Caco-2 (cell line): ENCODE measurements around the gene MAN2A1. TPM values are rescaled to one million over a fixed set of nuclear protein-coding genes. Genes with fewer than 3 reads are reported as not detected.

Experiments
- Bru-seq: library from RNA; stranded (reverse); fragments of 400-500 nt; gene quantifications from one replicate; lab custom pipeline; 2021; lab: Mats Ljungman, UMichigan
- BruChase-seq, 2 experiments: library from RNA; stranded (reverse); fragments of 400-500 nt; gene quantifications; one replicate each; lab custom pipeline; 2021; lab: Mats Ljungman, UMichigan
- BruUV-seq: library from RNA; stranded (reverse); fragments of 400-500 nt; replicated peaks from 2 replicates; lab custom pipeline; 2021; lab: Mats Ljungman, UMichigan
- CTCF ChIA-PET: fragments of 300-600 bp; sonication (Branson Sonifier 250); formaldehyde crosslinking; loops from one replicate; lab custom pipeline; 2022; ENCODE audit warnings: antibody characterized with exemption; lab: Charles Lee
- POLR2A ChIA-PET: fragments of 300-600 bp; sonication (Branson Sonifier 250); formaldehyde crosslinking; loops from one replicate; lab custom pipeline; 2022; ENCODE audit warnings: antibody characterized with exemption; lab: Charles Lee
- DNase-seq, 2 experiments: peaks; one replicate each; pipeline versions ENCODE4 v3.0.0 to v3.0.0-alpha.2; 2020 to 2022
- H3K27me3 ChIP-seq: replicated peaks from 2 replicates; pipeline ENCODE4 v1.6.0; 2011; ENCODE audit warnings: low read length; ENCODE audit not compliant: control insufficient read depth, insufficient read depth
- H3K36me3 ChIP-seq: 2 replicates; pipeline ENCODE4 v1.5.1; 2011; ENCODE audit warnings: low read length; ENCODE audit not compliant: control insufficient read depth, insufficient read depth
- H3K4me1 ChIP-seq: fragments of 250-450 bp; sonication (Bioruptor Pico); 2 replicates; pipeline ENCODE4 v1.5.1; 2020; ENCODE audit warnings: mild to moderate bottlenecking
- H3K4me3 ChIP-seq: 2 replicates; pipeline ENCODE4 v1.5.1; 2011; ENCODE audit warnings: low read depth, mild to moderate bottlenecking, control low read depth, low read length
- H3K9me3 ChIP-seq: fragments of 250-450 bp; sonication (Bioruptor Pico); 2 replicates; pipeline ENCODE4 v1.5.1; 2020; ENCODE audit warnings: mild to moderate bottlenecking, moderate library complexity
- H3K27ac Mint-ChIP-seq: one replicate; pipeline ENCODE4 v1.8.0; 2022; ENCODE audit warnings: mixed read lengths; ENCODE audit not compliant: unreplicated experiment
- H3K27me3 Mint-ChIP-seq: one replicate; pipeline ENCODE4 v1.8.0; 2022; ENCODE audit warnings: mixed read lengths; ENCODE audit not compliant: insufficient read depth, unreplicated experiment
- H3K36me3 Mint-ChIP-seq: one replicate; pipeline ENCODE4 v1.8.0; 2022; ENCODE audit warnings: mild to moderate bottlenecking, mixed read lengths; ENCODE audit not compliant: insufficient read depth, unreplicated experiment
- H3K4me1 Mint-ChIP-seq: one replicate; pipeline ENCODE4 v1.8.0; 2022; ENCODE audit warnings: low read depth, mixed read lengths; ENCODE audit not compliant: unreplicated experiment
- H3K4me3 Mint-ChIP-seq: one replicate; pipeline ENCODE4 v1.8.0; 2022; ENCODE audit warnings: mild to moderate bottlenecking, moderate library complexity, mixed read lengths; ENCODE audit not compliant: unreplicated experiment
- H3K9me3 Mint-ChIP-seq: one replicate; pipeline ENCODE4 v1.8.0; 2022; ENCODE audit warnings: mixed read lengths; ENCODE audit not compliant: unreplicated experiment
- intact Hi-C: fragments of 100-400 bp; cut with micrococcal nuclease; formaldehyde crosslinking; loops from one replicate; pipeline ENCODE4 v1.10.0; 2022; ENCODE audit not compliant: unreplicated experiment
- long read RNA-seq: library from polyadenylated mRNA; stranded (forward); transcript quantifications from one replicate; pipeline ENCODE4 v2.0.0, GENCODE V29; 2022
- total RNA-seq: library from RNA; stranded (reverse); gene quantifications from 2 replicates; pipeline ENCODE4 v1.2.3, GENCODE V29; 2022
- TF ChIP-seq, protein P1 (sequence below), 2 experiments: fragments of 200-600 bp in 1 of 2; IDR thresholded peaks; 1 replicate in 1 of 2; 2 replicates in 1 of 2; pipeline versions ENCODE4 v1.5.1 to v1.8.0; 2011 to 2022; ENCODE audit warnings: antibody characterized with exemption in 1 of 2, control low read depth in 1 of 2, inconsistent platforms in 1 of 2, low read depth in 1 of 2, low read length in 1 of 2, mild to moderate bottlenecking in 1 of 2, moderate library complexity in 1 of 2; ENCODE audit not compliant: insufficient read depth in 1 of 2, severe bottlenecking in 1 of 2, unreplicated experiment in 1 of 2

MAN2A1 gene
- 57.3 and 57.7 TPM in 2 replicates for total RNA-seq
- Bru-seq, nascent RNA: percentile 88 among the genes with signal in this experiment
- BruChase-seq, experiment 1, labeled RNA remaining after a 2-hour chase: percentile 77 among the genes with signal in this experiment
- BruChase-seq, experiment 2, labeled RNA remaining after a 6-hour chase: percentile 76 among the genes with signal in this experiment
- long read RNA-seq, full-length matches to known transcripts: 3 of 13 reads
- long read RNA-seq, partial matches to known transcripts: 9 of 13 reads
- long read RNA-seq, other reads (novel, unspliced or antisense): 1 of 13 reads

DNA sequence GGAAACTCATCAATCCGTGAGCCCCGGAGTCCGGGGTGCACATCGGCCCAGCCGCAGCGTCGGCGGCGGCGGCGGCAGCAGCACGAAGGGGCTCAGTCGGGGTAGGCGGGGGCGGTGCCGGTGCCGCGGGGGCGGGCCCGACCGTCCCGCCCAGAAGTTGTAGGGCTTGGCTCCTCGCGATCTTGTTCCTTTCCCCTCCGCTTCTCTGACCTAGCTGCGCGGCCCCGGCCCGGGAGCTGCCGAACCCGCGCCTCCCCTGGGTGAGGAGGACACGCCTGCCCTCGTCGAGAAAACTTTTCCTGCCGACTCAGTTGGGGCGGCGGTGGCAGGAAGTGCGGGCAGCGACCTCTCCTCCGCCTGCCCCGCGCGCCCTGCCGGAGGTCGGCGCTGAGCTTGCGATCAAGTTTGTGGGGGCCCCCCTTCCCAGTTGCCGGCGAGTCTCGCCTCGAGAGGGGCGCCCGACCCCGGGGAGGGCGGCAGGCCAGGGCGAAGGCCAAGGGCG, at the start of gene MAN2A1:
Gene MAN2A1, plus strand, starts transcription at position 188 of the 502 bp plus-strand sequence. CDS start 491 bp downstream, outside the sequence.
- intact Hi-C loops: loop anchor here (1.0 to 10.0 kb wide), 10 partner anchors 31 to 1209 kb away; partner anchors contain the start of gene FER
- H3K4me1 Mint-ChIP-seq: peaks cover 19% of the 10 kb centered on the region
- no peaks in the 10 kb centered on the region for H3K27me3 Mint-ChIP-seq
- ChIA-PET CTCF (interaction anchor here (0.6 kb wide), 2 partner anchors 17 to 59 kb away, joined by 3 to 4 read pairs; no protein-coding TSS in a partner anchor), POLR2A (interaction anchor here (0.6 kb wide), 4 partner anchors 108 to 897 kb away, joined by 4 to 10 read pairs (median 6); no protein-coding TSS in a partner anchor)
- H3K27me3 ChIP-seq: no peaks in the 10 kb centered on the region
- H3K9me3 Mint-ChIP-seq: no peaks in the 10 kb centered on the region
- H3K9me3 ChIP-seq: no peaks in the 10 kb centered on the region
- peak within 1 kb of the TSS; percentile 98 for H3K27ac Mint-ChIP-seq
- H3K36me3 ChIP-seq: no peaks in the 10 kb centered on the region
- peak within 1 kb of the TSS; percentile 86 for H3K4me3 ChIP-seq
- no TSS peak for BruUV-seq
- DNase-seq: peak; percentile 82 to 83
- TF ChIP-seq, protein P1, sequence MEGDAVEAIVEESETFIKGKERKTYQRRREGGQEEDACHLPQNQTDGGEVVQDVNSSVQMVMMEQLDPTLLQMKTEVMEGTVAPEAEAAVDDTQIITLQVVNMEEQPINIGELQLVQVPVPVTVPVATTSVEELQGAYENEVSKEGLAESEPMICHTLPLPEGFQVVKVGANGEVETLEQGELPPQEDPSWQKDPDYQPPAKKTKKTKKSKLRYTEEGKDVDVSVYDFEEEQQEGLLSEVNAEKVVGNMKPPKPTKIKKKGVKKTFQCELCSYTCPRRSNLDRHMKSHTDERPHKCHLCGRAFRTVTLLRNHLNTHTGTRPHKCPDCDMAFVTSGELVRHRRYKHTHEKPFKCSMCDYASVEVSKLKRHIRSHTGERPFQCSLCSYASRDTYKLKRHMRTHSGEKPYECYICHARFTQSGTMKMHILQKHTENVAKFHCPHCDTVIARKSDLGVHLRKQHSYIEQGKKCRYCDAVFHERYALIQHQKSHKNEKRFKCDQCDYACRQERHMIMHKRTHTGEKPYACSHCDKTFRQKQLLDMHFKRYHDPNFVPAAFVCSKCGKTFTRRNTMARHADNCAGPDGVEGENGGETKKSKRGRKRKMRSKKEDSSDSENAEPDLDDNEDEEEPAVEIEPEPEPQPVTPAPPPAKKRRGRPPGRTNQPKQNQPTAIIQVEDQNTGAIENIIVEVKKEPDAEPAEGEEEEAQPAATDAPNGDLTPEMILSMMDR (IDR thresholded peaks at IDR 0.05; ENCODE audit: insufficient read depth in 1 of 2, low read depth in 1 of 2, low read length in 1 of 2, severe bottlenecking in 1 of 2, unreplicated experiment in 1 of 2): no peak
- 0 out of 2 replicates have a peak, but pooled peaks cover 6% of the 10 kb centered on the region for H3K4me1 ChIP-seq
- peaks cover 9% of the 10 kb centered on the region for H3K36me3 Mint-ChIP-seq
- H3K4me3 Mint-ChIP-seq: peak within 1 kb of the TSS; percentile 94

DNA sequence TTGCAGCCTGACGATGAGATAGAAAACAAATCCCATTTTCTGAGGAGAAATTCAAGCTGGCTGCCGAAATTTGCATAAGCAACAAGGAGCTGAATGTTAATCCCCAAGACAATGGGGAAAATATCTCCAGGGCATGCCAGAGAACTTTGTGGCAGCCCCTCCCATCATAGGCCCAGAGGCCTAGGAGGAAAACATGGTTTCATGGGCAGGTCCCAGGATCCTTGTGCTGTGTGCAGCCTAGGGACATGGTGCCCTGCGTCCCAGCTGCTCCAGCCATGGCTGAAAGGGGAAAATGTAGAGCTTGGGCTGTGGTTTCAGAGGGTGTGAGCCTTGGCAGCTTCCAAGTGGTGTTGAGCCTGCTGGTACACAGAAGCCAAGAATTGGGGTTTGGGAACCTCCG, 48.8 kb upstream of the MAN2A1 start:
- H3K36me3 Mint-ChIP-seq: no peaks in the 10 kb centered on the region
- TF ChIP-seq, protein P1 (IDR thresholded peaks at IDR 0.05; ENCODE audit: insufficient read depth in 1 of 2, low read depth in 1 of 2, low read length in 1 of 2, severe bottlenecking in 1 of 2, unreplicated experiment in 1 of 2): no peak
- H3K27ac Mint-ChIP-seq: no peak overlapping the region
- Histone ChIP-seq H3K36me3 (no peaks in the 10 kb centered on the region), H3K4me1 (no peaks in the 10 kb centered on the region), H3K9me3 (no peaks in the 10 kb centered on the region), H3K27me3 (no peaks in the 10 kb centered on the region), H3K4me3 (no peak overlapping the region)
- BruUV-seq: no TSS peak
- POLR2A ChIA-PET: no interaction called here
- H3K9me3 Mint-ChIP-seq: peaks cover 26% of the 10 kb centered on the region
- intact Hi-C loops: no loop called here
- no peaks in the 10 kb centered on the region for H3K27me3 Mint-ChIP-seq
- DNase-seq: no peak
- CTCF ChIA-PET: no interaction called here
- no peak overlapping the region for H3K4me3 Mint-ChIP-seq
- H3K4me1 Mint-ChIP-seq: no peaks in the 10 kb centered on the region

DNA sequence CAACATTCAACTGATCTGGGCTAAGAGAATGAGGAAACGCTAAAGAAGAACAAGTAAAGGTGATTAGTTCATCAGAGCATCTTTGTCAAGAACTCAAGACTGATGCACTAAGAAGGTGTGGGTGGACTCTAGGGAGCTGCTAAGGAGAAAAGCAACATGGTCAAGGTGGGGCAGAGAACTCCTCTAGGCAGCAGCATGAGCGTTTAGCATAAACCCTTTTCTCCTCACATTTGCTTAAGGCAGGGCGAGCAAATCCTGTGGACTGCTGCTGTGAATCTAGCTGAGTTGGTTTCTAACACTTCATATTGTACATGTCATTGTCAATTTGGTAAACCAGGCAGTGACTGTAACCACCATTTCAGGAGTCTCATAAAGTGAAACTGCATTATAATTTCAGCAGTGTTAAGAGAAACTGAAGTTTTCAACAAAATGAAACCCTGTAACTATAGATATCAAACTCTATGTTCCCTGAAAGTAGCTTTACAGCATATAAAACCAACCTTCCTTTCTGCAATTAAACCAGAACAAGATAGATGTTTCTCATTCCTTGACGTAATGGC, 45.9 kb upstream of the MAN2A1 start:
- Histone ChIP-seq H3K4me3 (no peak overlapping the region), H3K9me3 (no peaks in the 10 kb centered on the region), H3K36me3 (no peaks in the 10 kb centered on the region), H3K27me3 (no peaks in the 10 kb centered on the region), H3K4me1 (no peaks in the 10 kb centered on the region)
- Mint-ChIP-seq H3K36me3 (no peaks in the 10 kb centered on the region), H3K27me3 (no peaks in the 10 kb centered on the region), H3K27ac (no peak overlapping the region), H3K9me3 (peaks cover 26% of the 10 kb centered on the region), H3K4me3 (no peak overlapping the region), H3K4me1 (no peaks in the 10 kb centered on the region)
- ChIA-PET POLR2A (no interaction called here), CTCF (no interaction called here)
- intact Hi-C loops: no loop called here
- TF ChIP-seq, protein P1 (IDR thresholded peaks at IDR 0.05; ENCODE audit: insufficient read depth in 1 of 2, low read depth in 1 of 2, low read length in 1 of 2, severe bottlenecking in 1 of 2, unreplicated experiment in 1 of 2): no peak
- DNase-seq: no peak
- BruUV-seq: no TSS peak
